Breast epithelium (tissue), 4 donors: Measurements from ENCODE around the gene DCST2. TPM values are rescaled to one million over a fixed set of nuclear protein-coding genes. Genes with fewer than 3 reads are reported as not detected.
A peak's percentile ranks its signal among the peaks of the same experiment; 100 is the strongest.

ENCODE experiments used
- DNase-seq, 2 donors: peaks; one replicate each; pipeline ENCODE4 v3.0.0-alpha.2; 2019; ENCODE audit warnings: low spot score in 2 of 2
- H3K27ac ChIP-seq, 2 donors: fragments of 200-600 bp; sonication (generic) in 1 of 2; one replicate each; pipeline ENCODE4 v1.5.1; 2016 to 2019; ENCODE audit warnings: mild to moderate bottlenecking in 1 of 2
- H3K27me3 ChIP-seq, 2 donors: fragments of 200-600 bp; sonication (generic) in 1 of 2; one replicate each; pipeline versions ENCODE4 v1.5.1 to v1.6.0; 2017 to 2019; ENCODE audit warnings: control low read depth in 1 of 2, mild to moderate bottlenecking in 1 of 2
- H3K36me3 ChIP-seq: fragments of 200-600 bp; one replicate; pipeline ENCODE4 v1.5.1; 2019
- H3K4me1 ChIP-seq, 2 donors: fragments of 200-600 bp; sonication (generic); one replicate each; pipeline ENCODE4 v1.5.1; 2016 to 2019; ENCODE audit warnings: control low read depth in 1 of 2
- H3K4me3 ChIP-seq, 3 donors: fragments of 200-600 bp; sonication (generic); 1 replicate in 2 of 3; 2 replicates in 1 of 3; pipeline ENCODE4 v1.5.1; 2016 to 2019; ENCODE audit warnings: mild to moderate bottlenecking in 3 of 3, moderate library complexity in 2 of 3
- H3K9me3 ChIP-seq, 2 donors: fragments of 200-600 bp; sonication (generic) in 1 of 2; one replicate each; pipeline ENCODE4 v1.5.1; 2016 to 2019; ENCODE audit warnings: control low read depth in 1 of 2
- CTCF ChIP-seq, 3 donors: fragments of 450-650 bp; IDR thresholded peaks; one replicate each; pipeline ENCODE4 v1.5.1; 2016 to 2017; ENCODE audit warnings: antibody characterized with exemption in 3 of 3, mild to moderate bottlenecking in 3 of 3, moderate library complexity in 3 of 3
- POLR2A ChIP-seq: fragments of 450-650 bp; IDR thresholded peaks from one replicate; pipeline ENCODE4 v1.6.1; 2016; ENCODE audit warnings: antibody characterized with exemption, mild to moderate bottlenecking, moderate library complexity
- POLR2AphosphoS5 ChIP-seq, 3 donors: sonication (generic); formaldehyde crosslinking; IDR thresholded peaks; one replicate each; pipeline ENCODE4 v1.6.1; 2017; ENCODE audit warnings: antibody characterized with exemption in 3 of 3
- intact Hi-C: fragments of 100-400 bp; cut with DNase I; formaldehyde crosslinking; loops from one replicate; pipeline ENCODE4 v1.15.1; 2023; ENCODE audit warnings: low total_unique reads
- total RNA-seq, 3 donors: library from RNA; depleted of rRNA; stranded (reverse); fragments of >200 nt; gene quantifications; one replicate each; pipeline ENCODE4 v1.1.0, GENCODE V29; 2016

The DCST2 gene
- total RNA-seq, 3 donors from 2014 or later = 0.48 to 4.4 (median 3.3) TPM

GRCh38 chr1:155051777-155052398 lies 18.3 kb upstream of the DCST2 start:
- peak overlapping the region; percentile 77 to 87 (median 80) for H3K4me3 ChIP-seq
- H3K9me3 ChIP-seq = no peaks in the 10 kb centered on the region
- H3K27me3 ChIP-seq = no peaks in the 10 kb centered on the region
- peak in 1 of 2 donors; percentile 48 for DNase-seq
- intact Hi-C loops = loop anchor here (5.0 kb wide), 1 partner anchor 35 kb away; no protein-coding TSS in a partner anchor
- peak overlapping the region; percentile 90 to 92 for H3K27ac ChIP-seq
- no peaks in the 10 kb centered on the region for H3K36me3 ChIP-seq
- H3K4me1 ChIP-seq = peaks cover 6 to 9% of the 10 kb centered on the region in 2 donors
- TF ChIP-seq POLR2AphosphoS5 (IDR thresholded peaks at IDR 0.05) = peak in 1 of 3 donors; percentile 3
- no peak for TF ChIP-seq CTCF (IDR thresholded peaks at IDR 0.05)
- TF ChIP-seq POLR2A = no peak

- TF ChIP-seq CTCF (IDR thresholded peaks at IDR 0.05) (no peak), POLR2A (no peak), POLR2AphosphoS5 (IDR thresholded peaks at IDR 0.05) (no peak)
- DNase-seq = no peak
These were observed 17.8 kb upstream of the DCST2 start for GRCh38 chr1:155051342-155051776.

GRCh38 chr1:155050560-155051341 lies 17.2 kb upstream of the DCST2 start, which contains the start of gene ADAM15:
TSS of gene ADAM15 (plus strand) at chr1:155051316. CDS start at chr1:155051387, 71 bp downstream.
- H3K27ac ChIP-seq = peak within 1 kb of the TSS; percentile 90 to 92
- TF ChIP-seq POLR2AphosphoS5 (IDR thresholded peaks at IDR 0.05) = peak; percentile 36 to 47 (median 44)
- TF ChIP-seq POLR2A = no peak
- peak; percentile 82 to 93 (median 88) for TF ChIP-seq CTCF (IDR thresholded peaks at IDR 0.05)
- DNase-seq = peak; percentile 70 to 84
- H3K4me1 ChIP-seq = peaks cover 6 to 9% of the 10 kb centered on the region in 2 donors
- H3K36me3 ChIP-seq = no peaks in the 10 kb centered on the region
- peak within 1 kb of the TSS; percentile 77 to 87 (median 80) for H3K4me3 ChIP-seq
- no peaks in the 10 kb centered on the region for H3K27me3 ChIP-seq
- intact Hi-C loops = loop anchor here (5.0 kb wide), 1 partner anchor 33 kb away; no protein-coding TSS in a partner anchor
- H3K9me3 ChIP-seq = no peaks in the 10 kb centered on the region

More at GRCh38 chr1:155051342-155051776, 17.8 kb upstream of the DCST2 start:
- intact Hi-C loops = loop anchor here (5.0 kb wide), 1 partner anchor 34 kb away; no protein-coding TSS in a partner anchor
- H3K9me3 ChIP-seq = no peaks in the 10 kb centered on the region
- no peaks in the 10 kb centered on the region for H3K36me3 ChIP-seq
- H3K4me3 ChIP-seq = peak overlapping the region; percentile 77 to 87 (median 80)
- H3K27me3 ChIP-seq = no peaks in the 10 kb centered on the region
- H3K4me1 ChIP-seq = peaks cover 6 to 9% of the 10 kb centered on the region in 2 donors
- H3K27ac ChIP-seq = peak overlapping the region; percentile 90 to 92

GRCh38 chr1:155049651-155050559 lies 16.3 kb upstream of the DCST2 start:
- Histone ChIP-seq H3K27me3 (no peaks in the 10 kb centered on the region), H3K36me3 (no peaks in the 10 kb centered on the region), H3K4me1 (peaks cover 6 to 15% of the 10 kb centered on the region in 2 donors), H3K9me3 (no peaks in the 10 kb centered on the region), H3K27ac (peak overlapping the region; percentile 90 to 92), H3K4me3 (peak overlapping the region; percentile 77 to 87 (median 80))
- peak in 1 of 2 donors; percentile 43 for DNase-seq
- no peak for TF ChIP-seq POLR2A
- no peak for TF ChIP-seq POLR2AphosphoS5 (IDR thresholded peaks at IDR 0.05)
- TF ChIP-seq CTCF (IDR thresholded peaks at IDR 0.05) = no peak
- intact Hi-C loops = loop anchor here (5.0 kb wide), 1 partner anchor 33 kb away; no protein-coding TSS in a partner anchor
